Islet of Langerhans (tissue), 1 donor: ENCODE data around the gene PTRH2.

ENCODE experiments used
- FAIRE-seq: peaks from one replicate; lab custom pipeline; 2011; peaks lifted over from hg19 to GRCh38; lab: Jason Lieb, UNC

The PTRH2 gene

DNA sequence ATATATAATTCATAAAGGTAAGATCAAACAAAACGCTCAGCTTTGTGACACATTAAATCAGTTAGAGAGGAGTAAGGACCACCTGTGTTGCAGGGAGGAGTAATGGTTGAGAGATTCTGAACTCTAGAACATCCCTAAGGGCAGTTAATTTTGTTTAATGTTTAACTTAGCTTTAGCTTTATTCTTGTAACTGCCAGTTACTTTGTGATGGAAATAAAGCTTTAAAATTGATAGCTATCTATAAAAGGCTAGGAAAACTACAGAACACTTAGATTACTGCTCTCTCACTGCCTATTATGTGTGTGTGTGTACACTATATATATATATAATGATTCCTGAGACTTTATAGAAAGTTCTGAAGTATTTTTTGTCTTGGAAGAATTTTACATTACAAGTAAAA, 37.8 kb downstream of the PTRH2 start:
- FAIRE-seq = peak; percentile 60

DNA sequence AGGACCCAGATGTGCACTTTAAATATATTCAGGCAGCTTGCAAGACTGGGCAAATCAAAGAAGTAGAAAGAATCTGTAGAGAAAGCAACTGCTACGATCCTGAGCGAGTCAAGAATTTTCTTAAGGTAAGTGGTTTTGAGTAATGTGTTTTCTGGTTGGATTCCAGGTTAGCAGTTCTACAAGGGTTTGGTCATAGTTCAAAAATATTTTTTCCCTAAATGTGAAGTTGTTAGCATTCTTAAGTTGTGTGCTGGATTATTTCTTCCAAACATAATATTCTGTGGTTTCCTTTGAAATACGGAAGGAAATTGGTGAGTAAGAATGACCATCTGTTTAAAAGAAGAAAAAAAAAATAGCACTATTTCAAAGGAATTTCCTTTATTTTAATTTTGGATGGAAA, 38.4 kb downstream of the PTRH2 start:
- peak; percentile 17 for FAIRE-seq

DNA sequence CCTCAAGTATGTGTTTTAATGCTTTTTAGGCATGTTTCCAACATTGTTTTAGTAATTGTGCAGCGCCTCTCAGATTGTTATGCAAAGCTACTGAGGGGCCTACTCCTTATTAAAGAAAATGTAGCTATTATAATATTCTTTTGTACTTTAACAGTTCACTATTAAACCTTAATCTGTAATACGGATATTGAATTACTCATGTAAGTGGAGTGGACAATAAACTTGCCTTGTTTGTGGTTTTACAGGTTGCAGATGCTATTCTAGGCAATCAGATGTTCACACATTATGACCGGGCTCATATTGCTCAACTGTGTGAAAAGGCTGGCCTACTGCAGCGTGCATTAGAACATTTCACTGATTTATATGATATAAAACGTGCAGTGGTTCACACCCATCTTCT, 41.0 kb downstream of the PTRH2 start:
- no peak for FAIRE-seq

DNA sequence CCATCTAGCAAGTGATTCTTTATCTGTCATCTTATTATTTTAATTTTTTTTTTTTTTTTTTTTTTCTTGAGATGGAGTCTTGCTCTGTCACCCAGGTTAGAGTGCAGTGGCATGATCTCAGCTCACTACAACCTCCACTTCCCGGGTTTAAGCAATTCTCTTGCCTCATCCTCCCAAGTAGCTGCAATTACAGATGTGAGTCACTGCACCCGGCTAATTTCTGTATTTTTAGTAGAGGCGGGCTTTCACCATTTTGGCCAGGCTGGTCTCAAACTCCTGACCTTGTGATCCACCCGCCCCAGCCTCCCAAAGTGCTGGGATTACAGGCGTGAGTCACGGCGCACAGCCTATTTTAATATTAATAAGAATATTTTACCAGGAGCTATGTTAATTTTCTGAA, 50.6 kb downstream of the PTRH2 start:
- FAIRE-seq = peak; percentile 13

DNA sequence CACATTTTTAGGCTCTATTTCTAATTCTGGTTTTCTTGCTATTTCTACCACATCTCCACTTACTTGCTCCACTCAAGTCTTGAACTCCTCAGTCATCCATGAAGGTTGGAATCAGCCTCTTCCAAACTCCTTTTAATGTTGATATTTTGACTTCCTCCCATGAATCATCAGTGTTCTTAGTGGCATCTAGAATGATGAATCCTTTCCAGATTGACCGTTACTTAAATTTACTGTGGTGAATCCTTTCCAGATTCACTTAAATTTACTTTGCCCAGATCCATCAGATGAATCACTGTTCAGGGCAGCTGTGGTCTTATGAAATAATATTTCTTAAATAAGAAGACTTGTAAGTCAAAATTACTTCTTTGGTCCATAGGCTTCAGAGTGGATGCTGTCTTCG, 55.1 kb downstream of the PTRH2 start:
- FAIRE-seq = no peak

DNA sequence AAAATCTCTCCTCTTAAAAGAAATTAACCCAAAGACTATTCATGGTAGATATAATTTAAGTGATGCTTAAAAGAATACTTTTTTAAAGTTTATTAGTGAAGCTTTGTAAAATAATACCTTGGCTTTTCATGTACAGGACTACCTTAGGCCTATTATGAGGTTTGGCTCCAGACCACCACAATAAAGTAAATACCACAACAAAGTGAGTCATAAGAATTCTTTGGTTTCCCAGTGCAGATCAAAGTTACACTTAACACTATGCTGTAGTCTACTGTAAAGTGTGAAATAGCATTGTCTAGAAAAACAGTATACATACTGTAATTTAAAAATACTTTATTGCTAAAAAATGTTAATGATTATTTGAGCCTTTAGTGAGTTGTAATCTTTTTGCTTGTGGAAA, 55.9 kb downstream of the PTRH2 start:
- FAIRE-seq = no peak

DNA sequence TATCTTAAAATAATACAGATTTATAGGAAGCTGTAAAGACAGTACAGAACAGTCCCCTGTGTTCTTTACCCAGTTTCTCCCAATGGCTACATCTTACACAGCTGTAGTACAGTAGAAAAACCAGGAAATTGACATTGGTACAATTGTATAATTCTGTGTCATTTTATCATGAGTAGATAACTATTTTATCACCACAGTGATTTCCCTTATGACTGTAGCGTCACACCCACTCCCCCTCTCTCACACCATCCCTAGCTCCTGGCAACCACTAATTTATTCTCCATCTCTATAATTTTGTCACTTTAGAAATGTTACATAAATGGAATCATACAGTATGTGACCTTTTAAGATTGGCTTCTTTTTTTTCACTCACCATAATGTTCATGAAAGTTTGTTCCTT, 56.6 kb downstream of the PTRH2 start:
- FAIRE-seq = no peak

DNA sequence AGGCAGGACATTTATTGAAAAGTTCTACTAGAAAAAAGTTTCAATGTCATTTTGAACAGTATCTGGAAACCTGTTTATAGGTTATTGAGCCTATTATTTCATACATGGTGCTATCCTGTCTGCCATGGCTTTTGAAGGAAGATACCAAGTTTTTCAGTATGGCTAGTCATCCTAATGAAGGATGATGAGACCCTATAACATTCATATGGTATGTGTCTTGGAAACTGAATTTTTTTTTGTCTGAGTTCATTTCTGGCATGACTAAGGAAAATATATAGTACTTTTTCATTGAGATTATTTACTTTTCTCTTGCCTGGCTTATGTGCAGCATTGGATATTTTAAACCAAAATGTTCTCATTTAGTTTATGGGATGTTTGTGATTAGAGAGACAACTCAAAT, 57.3 kb downstream of the PTRH2 start:
- FAIRE-seq = no peak
